Left lung (tissue), 10 donors: ENCODE results near the gene RNF144B. TPM values are rescaled to one million over a fixed set of nuclear protein-coding genes. Genes with fewer than 3 reads are reported as not detected.

ENCODE experiments used
- ATAC-seq: fragments of 200-7000 bp; cut with Tn5 transposase; one replicate; pipeline ENCODE4 v1.9.1; 2020; ENCODE audit warnings: moderate library complexity
- DNase-seq, 4 donors: peaks; one replicate each; pipeline ENCODE4 v3.0.0-alpha.2; 2013 to 2020
- H3K27ac ChIP-seq, 2 donors: fragments of 200-600 bp; sonication (generic) in 1 of 2; one replicate each; pipeline versions ENCODE4 v1.5.0 to v1.8.0; 2020 to 2021
- H3K27me3 ChIP-seq, 2 donors: fragments of 200-600 bp; sonication (generic) in 1 of 2; one replicate each; pipeline versions ENCODE4 v1.5.0 to v1.8.0; 2020 to 2021
- H3K36me3 ChIP-seq, 2 donors: fragments of 200-600 bp; sonication (generic) in 1 of 2; one replicate each; pipeline versions ENCODE4 v1.5.0 to v1.8.0; 2020 to 2021
- H3K4me1 ChIP-seq, 2 donors: fragments of 200-600 bp; one replicate each; pipeline ENCODE4 v1.8.0; 2021
- H3K4me3 ChIP-seq, 2 donors: fragments of 200-600 bp; sonication (generic) in 1 of 2; one replicate each; pipeline versions ENCODE4 v1.5.0 to v1.8.0; 2020 to 2021; ENCODE audit warnings: mild to moderate bottlenecking in 1 of 2
- H3K9me3 ChIP-seq, 2 donors: fragments of 200-600 bp; sonication (generic) in 1 of 2; one replicate each; pipeline versions ENCODE4 v1.5.0 to v1.8.0; 2020 to 2021
- CTCF ChIP-seq, 2 donors: fragments of 200-600 bp; sonication (generic) in 1 of 2; IDR thresholded peaks; one replicate each; pipeline versions ENCODE4 v1.5.0 to v1.8.0; 2021; ENCODE audit warnings: antibody characterized with exemption in 2 of 2
- intact Hi-C, 2 donors: fragments of 100-400 bp; cut with DNase I; formaldehyde crosslinking; loops; one replicate each; pipeline versions ENCODE4 v1.11.2 to v1.14.2; 2022
- polyA plus RNA-seq, 6 donors: library from polyadenylated mRNA; unstranded; fragments of 120-200 nt; gene quantifications; one replicate each; pipeline ENCODE4 v1.2.1, GENCODE V29; 2013; ENCODE audit not compliant: insufficient read length in 6 of 6
- total RNA-seq, 2 donors: library from RNA; stranded (reverse); fragmentation: NEBNext Ultra II Directional; extraction: Animal tissue kit (Norgen Biotek cat#: 25700); gene quantifications; one replicate each; pipeline ENCODE4 v1.2.1, GENCODE V29; 2021
- donor health status: DM: no; HTN: yes; CAD: no.
- donor health status: DM: no; HTN: no; CAD: no.

RNF144B gene
- total and polyA plus RNA-seq, 8 donors = 13.9 to 74.8 (median 20.1) TPM

GRCh38 chr6:18465410-18466154 lies 78.4 kb downstream of the RNF144B start:
- ATAC-seq (no peak), DNase-seq (no peak)
- H3K4me1 ChIP-seq = no peaks in the 10 kb centered on the region
- no peak overlapping the region for H3K27ac ChIP-seq
- intact Hi-C loops = no loop called here
- no peaks in the 10 kb centered on the region for H3K9me3 ChIP-seq
- peaks cover 0 to 91% of the 10 kb centered on the region in 2 donors for H3K36me3 ChIP-seq
- no peaks in the 10 kb centered on the region for H3K27me3 ChIP-seq
- no peak for TF ChIP-seq CTCF (IDR thresholded peaks at IDR 0.05)
- H3K4me3 ChIP-seq = no peak overlapping the region

GRCh38 chr6:18467741-18468502 lies 80.8 kb downstream of the RNF144B start:
- ATAC-seq (peak; percentile 52), DNase-seq (no peak)
- intact Hi-C loops = no loop called here
- no peaks in the 10 kb centered on the region for H3K27me3 ChIP-seq
- peaks cover 0 to 77% of the 10 kb centered on the region in 2 donors for H3K36me3 ChIP-seq
- no peaks in the 10 kb centered on the region for H3K9me3 ChIP-seq
- H3K4me1 ChIP-seq = peaks cover 0 to 8% of the 10 kb centered on the region in 2 donors
- no peak for TF ChIP-seq CTCF (IDR thresholded peaks at IDR 0.05)
- H3K4me3 ChIP-seq = no peak overlapping the region
- no peak overlapping the region for H3K27ac ChIP-seq

GRCh38 chr6:18468503-18468843 lies 81.3 kb downstream of the RNF144B start:
- Histone ChIP-seq H3K27me3 (no peaks in the 10 kb centered on the region), H3K27ac (no peak overlapping the region), H3K4me3 (no peak overlapping the region), H3K4me1 (peaks cover 0 to 14% of the 10 kb centered on the region in 2 donors), H3K9me3 (no peaks in the 10 kb centered on the region), H3K36me3 (peaks cover 0 to 71% of the 10 kb centered on the region in 2 donors)
- intact Hi-C loops = no loop called here
- DNase-seq = no peak
- no peak for TF ChIP-seq CTCF (IDR thresholded peaks at IDR 0.05)
- ATAC-seq = no peak

- Histone ChIP-seq H3K36me3 (peaks cover 0 to 60% of the 10 kb centered on the region in 2 donors), H3K27ac (no peak overlapping the region), H3K4me1 (peaks cover 0 to 16% of the 10 kb centered on the region in 2 donors), H3K27me3 (no peaks in the 10 kb centered on the region), H3K9me3 (no peaks in the 10 kb centered on the region), H3K4me3 (no peak overlapping the region)
- ATAC-seq (no peak), DNase-seq (no peak)
- no peak for TF ChIP-seq CTCF (IDR thresholded peaks at IDR 0.05)
- intact Hi-C loops = no loop called here
These were observed 82.4 kb downstream of the RNF144B start for GRCh38 chr6:18469536-18469935.

GRCh38 chr6:18471232-18471964 lies 84.2 kb downstream of the RNF144B start:
- no peak for TF ChIP-seq CTCF (IDR thresholded peaks at IDR 0.05)
- Histone ChIP-seq H3K9me3 (no peaks in the 10 kb centered on the region), H3K4me1 (peaks cover 0 to 17% of the 10 kb centered on the region in 2 donors), H3K27ac (no peak overlapping the region), H3K36me3 (peaks cover 0 to 42% of the 10 kb centered on the region in 2 donors), H3K27me3 (no peaks in the 10 kb centered on the region), H3K4me3 (no peak overlapping the region)
- no peak for DNase-seq
- intact Hi-C loops = no loop called here
- no peak for ATAC-seq
